Retinal pigment epithelial cell (primary cell): Measurements from ENCODE around the gene PMPCA.

Source experiments
- DNase-seq: peaks from one replicate; pipeline ENCODE4 v3.0.0-alpha.2; 2010; ENCODE audit warnings: low read depth
- H3K4me3 ChIP-seq: 2 replicates; pipeline ENCODE4 v1.5.1; 2011; ENCODE audit warnings: mild to moderate bottlenecking, low read length, control low read depth, moderate library complexity
- TF ChIP-seq, protein P1 (sequence below): conservative IDR thresholded peaks from 2 replicates; pipeline ENCODE4 v1.5.1; 2011; ENCODE audit warnings: low read depth, low read length, control low read depth, inconsistent platforms

PMPCA gene

DNA sequence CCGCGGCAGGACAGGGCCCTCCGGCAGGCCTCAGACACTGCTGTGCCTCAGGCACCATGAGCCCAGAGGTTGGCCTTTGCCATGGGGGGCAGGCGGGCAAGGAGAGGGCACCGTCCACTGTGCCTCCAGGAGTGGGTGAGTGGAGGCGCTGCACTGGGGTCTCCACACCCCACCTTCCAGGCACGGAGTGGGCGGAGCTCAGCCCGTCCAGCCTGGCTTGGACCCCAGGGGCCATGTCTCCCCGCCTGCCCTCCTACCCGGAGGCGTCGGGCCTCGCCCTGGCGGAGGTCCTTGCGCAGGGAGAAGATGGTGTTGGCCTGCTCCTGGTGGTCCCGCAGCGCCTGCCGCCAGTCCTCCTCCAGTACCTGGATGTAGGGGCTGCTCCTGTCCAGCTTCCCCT, 40.4 kb upstream of the PMPCA start:
- no peak for DNase-seq
- TF ChIP-seq, protein P1, sequence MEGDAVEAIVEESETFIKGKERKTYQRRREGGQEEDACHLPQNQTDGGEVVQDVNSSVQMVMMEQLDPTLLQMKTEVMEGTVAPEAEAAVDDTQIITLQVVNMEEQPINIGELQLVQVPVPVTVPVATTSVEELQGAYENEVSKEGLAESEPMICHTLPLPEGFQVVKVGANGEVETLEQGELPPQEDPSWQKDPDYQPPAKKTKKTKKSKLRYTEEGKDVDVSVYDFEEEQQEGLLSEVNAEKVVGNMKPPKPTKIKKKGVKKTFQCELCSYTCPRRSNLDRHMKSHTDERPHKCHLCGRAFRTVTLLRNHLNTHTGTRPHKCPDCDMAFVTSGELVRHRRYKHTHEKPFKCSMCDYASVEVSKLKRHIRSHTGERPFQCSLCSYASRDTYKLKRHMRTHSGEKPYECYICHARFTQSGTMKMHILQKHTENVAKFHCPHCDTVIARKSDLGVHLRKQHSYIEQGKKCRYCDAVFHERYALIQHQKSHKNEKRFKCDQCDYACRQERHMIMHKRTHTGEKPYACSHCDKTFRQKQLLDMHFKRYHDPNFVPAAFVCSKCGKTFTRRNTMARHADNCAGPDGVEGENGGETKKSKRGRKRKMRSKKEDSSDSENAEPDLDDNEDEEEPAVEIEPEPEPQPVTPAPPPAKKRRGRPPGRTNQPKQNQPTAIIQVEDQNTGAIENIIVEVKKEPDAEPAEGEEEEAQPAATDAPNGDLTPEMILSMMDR, result no peak
- no peak overlapping the region for H3K4me3 ChIP-seq

GRCh38 chr9:136370687-136371532, 39.5 kb upstream of the PMPCA start:
- H3K4me3 ChIP-seq, result no peak overlapping the region
- TF ChIP-seq, protein P1, result no peak
- no peak for DNase-seq

DNA sequence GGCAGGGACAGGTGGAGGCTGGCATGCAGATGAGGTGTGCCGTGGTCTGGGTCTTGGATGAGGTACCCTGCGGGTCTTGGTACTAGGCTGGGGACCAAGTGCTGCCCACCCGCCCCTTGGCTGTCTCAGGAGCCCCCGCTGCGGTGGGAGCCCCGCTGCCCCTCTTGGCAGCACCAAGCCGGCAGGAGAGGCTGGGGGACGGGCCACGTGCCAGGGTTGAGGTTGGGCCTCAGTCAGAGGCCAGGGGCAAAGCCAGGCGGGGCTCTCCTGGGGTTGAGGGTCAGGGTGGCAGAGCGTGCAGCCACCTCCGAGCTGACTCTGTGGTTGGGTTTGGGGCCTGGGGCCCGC, 39.0 kb upstream of the PMPCA start:
- DNase-seq, result no peak
- TF ChIP-seq, protein P1, result no peak
- H3K4me3 ChIP-seq, result no peak overlapping the region

DNA sequence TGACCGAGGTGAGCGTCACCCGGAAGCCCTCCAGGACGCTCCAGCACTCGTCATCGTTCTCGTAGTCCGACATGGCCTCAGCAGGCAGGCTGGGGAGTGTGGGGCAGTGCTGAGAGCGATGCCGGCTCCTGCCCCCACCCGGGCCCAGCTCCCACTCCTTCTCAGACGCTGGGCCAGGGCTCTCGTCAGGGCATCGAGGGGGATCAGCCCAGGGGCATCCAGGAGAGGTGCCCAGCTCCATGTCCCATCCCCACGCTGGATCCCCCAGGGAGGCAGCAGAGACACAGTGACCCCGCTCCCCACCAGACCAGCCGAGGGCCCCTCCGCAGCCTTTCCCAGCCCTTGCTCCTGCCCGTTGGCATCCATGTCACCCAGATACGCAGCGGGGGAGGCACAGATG, 38.5 kb upstream of the PMPCA start:
- TF ChIP-seq, protein P1, result no peak
- no peak for DNase-seq
- H3K4me3 ChIP-seq, result no peak overlapping the region

DNA sequence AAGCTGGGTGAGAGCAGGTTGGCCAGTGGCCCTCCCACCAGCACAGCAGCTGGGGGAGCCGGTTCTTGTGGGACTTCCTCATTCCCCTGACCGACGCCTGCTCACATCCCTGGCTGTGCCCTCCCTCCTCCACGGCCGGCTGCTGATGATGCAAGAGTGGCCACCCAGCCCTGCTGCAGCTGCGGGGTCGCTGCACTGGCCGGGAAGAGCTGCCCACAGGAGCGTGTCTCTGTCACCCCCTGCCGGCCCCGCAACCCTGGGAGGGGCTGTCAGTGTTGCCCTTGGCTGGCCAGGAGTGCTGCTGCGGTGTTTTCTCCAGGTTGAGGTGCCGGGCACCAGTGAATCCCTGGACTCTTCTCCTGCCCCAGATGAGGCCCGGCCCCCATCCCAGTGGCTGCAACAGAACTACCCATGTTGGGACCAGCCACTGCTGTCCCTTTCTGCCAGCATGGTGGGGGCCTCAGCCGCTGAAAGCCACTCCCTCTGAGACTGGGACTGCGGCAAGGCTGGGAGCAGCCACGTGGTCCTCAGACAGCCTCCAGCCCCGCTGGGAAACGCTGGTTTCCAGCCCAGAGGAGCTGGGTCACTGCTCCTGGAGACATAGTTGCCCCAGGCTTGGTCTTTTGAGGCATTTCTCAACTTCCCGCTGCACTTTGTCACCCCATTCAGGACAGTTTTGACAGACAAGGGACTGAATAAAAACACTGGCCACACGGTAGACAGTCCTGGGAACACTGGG, 37.7 kb upstream of the PMPCA start:
- no peak for DNase-seq
- TF ChIP-seq, protein P1, result peak; percentile 41
- H3K4me3 ChIP-seq, result no peak overlapping the region

GRCh38 chr9:136373300-136374182, 36.9 kb upstream of the PMPCA start, which contains the start of gene CARD9:
Gene CARD9, minus strand, starts transcription at chr9:136373669. Its CDS starts 1,591 bp downstream, at chr9:136372078.
- no peak within 1 kb of the TSS for H3K4me3 ChIP-seq
- TF ChIP-seq, protein P1, result no peak
- no peak for DNase-seq
